Upper lobe of left lung (tissue), 6 donors: Measurements from ENCODE around the gene CFAP300. TPM values are rescaled to one million over a fixed set of nuclear protein-coding genes. Genes with fewer than 3 reads are reported as not detected.

Experiments used
- ATAC-seq, 2 donors: fragments of 200-7000 bp; cut with Tn5 transposase; one replicate each; pipeline ENCODE4 v1.9.1; 2022; ENCODE audit warnings: mild to moderate bottlenecking in 2 of 2, moderate library complexity in 2 of 2; ENCODE audit not compliant: low FRiP score in 2 of 2
- DNase-seq, 2 donors: peaks; one replicate each; pipeline ENCODE4 v3.0.0-alpha.2; 2019 to 2020
- H3K27ac ChIP-seq, 4 donors: fragments of 200-600 bp; sonication (generic); one replicate each; pipeline ENCODE4 v1.5.1; 2016 to 2019
- H3K27me3 ChIP-seq, 4 donors: fragments of 200-600 bp; sonication (generic); one replicate each; pipeline ENCODE4 v1.5.1; 2017 to 2019
- H3K36me3 ChIP-seq, 4 donors: fragments of 200-600 bp; sonication (generic); one replicate each; pipeline ENCODE4 v1.5.1; 2016 to 2019
- H3K4me1 ChIP-seq, 4 donors: fragments of 200-600 bp; sonication (generic); one replicate each; pipeline ENCODE4 v1.5.1; 2018 to 2019
- H3K4me3 ChIP-seq, 4 donors: fragments of 200-600 bp; sonication (generic); one replicate each; pipeline ENCODE4 v1.5.1; 2017 to 2019; ENCODE audit warnings: mild to moderate bottlenecking in 2 of 4, moderate library complexity in 1 of 4
- H3K9me3 ChIP-seq, 4 donors: fragments of 200-600 bp; sonication (generic); one replicate each; pipeline ENCODE4 v1.5.1; 2018 to 2019
- CTCF ChIP-seq, 6 experiments: fragments of 450-650 bp in 4 of 6; fragments of 200-600 bp in 2 of 6; sonication (generic) in 2 of 6; IDR thresholded peaks; one replicate each; pipeline ENCODE4 v1.5.1; 2016 to 2019; ENCODE audit warnings: antibody characterized with exemption in 6 of 6
- EP300 ChIP-seq, 4 donors: sonication (generic); formaldehyde crosslinking; IDR thresholded peaks; one replicate each; pipeline ENCODE4 v1.5.1; 2017; ENCODE audit warnings: antibody characterized with exemption in 4 of 4, control low read depth in 2 of 4
- POLR2A ChIP-seq, 4 donors: fragments of 450-650 bp; IDR thresholded peaks; one replicate each; pipeline ENCODE4 v1.5.1; 2016 to 2017; ENCODE audit warnings: antibody characterized with exemption in 4 of 4, mild to moderate bottlenecking in 2 of 4
- POLR2AphosphoS5 ChIP-seq, 2 donors: sonication (generic); formaldehyde crosslinking; IDR thresholded peaks; one replicate each; pipeline ENCODE4 v1.5.1; 2017; ENCODE audit warnings: antibody characterized with exemption in 2 of 2
- WGBS, 2 donors: methylation state at CpG; one replicate each; pipeline ENCODE4 v1.1.5; 2017 to 2018; 5-methylcytosine and 5-hydroxymethylcytosine counted together
- total RNA-seq, 6 donors: library from RNA; depleted of rRNA in 4 of 6; stranded (reverse); fragments of >200 nt in 4 of 6; gene quantifications; one replicate each; pipeline versions ENCODE4 v1.1.0 to v1.2.1, GENCODE V29; 2016 to 2021
- donor health status: DM: no; HTN: no; CAD: no; lungs with moderate emphysema.
- donor health status: DM: no; HTN: yes; CAD: no; lungs with severe emphysema.

The CFAP300 gene
- total RNA-seq: 10 to 100 TPM in 1 of 6 donors, 1 to 10 TPM in 5; 1.2 to 15.9 (median 4.2) TPM

GRCh38 chr11:102047305-102047924, at the start of gene CFAP300:
Gene CFAP300 (plus strand): TSS chr11:102047437. CDS start chr11:102047471, 34 bp downstream.
- peak within 1 kb of the TSS in 3 of 4 donors; percentile 25 to 60 (median 56) for H3K27ac ChIP-seq
- H3K9me3 ChIP-seq: no peaks in the 10 kb centered on the region

GRCh38 chr11:102001657-102002338, 45.4 kb upstream of the CFAP300 start:
- H3K36me3 ChIP-seq: no peaks in the 10 kb centered on the region
- WGBS, 2 donors: 91 to 95% methylated on average over 3 of the region's 3 CpGs
- ATAC-seq (no peak), DNase-seq (no peak)
- H3K4me3 ChIP-seq: no peak overlapping the region
- H3K4me1 ChIP-seq: no peaks in the 10 kb centered on the region
- TF ChIP-seq EP300 (IDR thresholded peaks at IDR 0.05): no peak
- no peak for TF ChIP-seq POLR2A (IDR thresholded peaks at IDR 0.05)
- no peak for TF ChIP-seq POLR2AphosphoS5 (IDR thresholded peaks at IDR 0.05)
- no peak for TF ChIP-seq CTCF (IDR thresholded peaks at IDR 0.05)
- H3K27ac ChIP-seq: no peak overlapping the region
- H3K27me3 ChIP-seq: no peaks in the 10 kb centered on the region
- H3K9me3 ChIP-seq: no peaks in the 10 kb centered on the region

More at GRCh38 chr11:102047305-102047924, at the start of gene CFAP300:
- ATAC-seq (peak; percentile 89 to 94), DNase-seq (peak; percentile 89 to 94)
- WGBS, 2 donors: 4 to 13% methylated on average over 10 to 45 of the region's 45 CpGs
- H3K27me3 ChIP-seq: no peaks in the 10 kb centered on the region
- H3K4me3 ChIP-seq: peak within 1 kb of the TSS; percentile 5 to 58 (median 54)
- no peak for TF ChIP-seq EP300 (IDR thresholded peaks at IDR 0.05)
- TF ChIP-seq CTCF (IDR thresholded peaks at IDR 0.05): no peak
- peak in 1 of 2 donors; percentile 29 for TF ChIP-seq POLR2AphosphoS5 (IDR thresholded peaks at IDR 0.05)
- peak in 2 of 4 donors; percentile 20 to 49 for TF ChIP-seq POLR2A (IDR thresholded peaks at IDR 0.05)
- peaks cover 0 to 12% (median 6%) of the 10 kb centered on the region in 4 donors for H3K4me1 ChIP-seq
- no peaks in the 10 kb centered on the region for H3K36me3 ChIP-seq

GRCh38 chr11:102004220-102004619, 43.0 kb upstream of the CFAP300 start:
- Histone ChIP-seq H3K4me3 (no peak overlapping the region), H3K36me3 (no peaks in the 10 kb centered on the region), H3K9me3 (no peaks in the 10 kb centered on the region), H3K27me3 (no peaks in the 10 kb centered on the region), H3K4me1 (peaks cover 0 to 10% (median 2%) of the 10 kb centered on the region in 4 donors), H3K27ac (no peak overlapping the region)
- DNase-seq (no peak), ATAC-seq (no peak)
- no peak for TF ChIP-seq CTCF (IDR thresholded peaks at IDR 0.05)
- no peak for TF ChIP-seq POLR2A (IDR thresholded peaks at IDR 0.05)
- no peak for TF ChIP-seq EP300 (IDR thresholded peaks at IDR 0.05)
- no peak for TF ChIP-seq POLR2AphosphoS5 (IDR thresholded peaks at IDR 0.05)

GRCh38 chr11:102005306-102005705, 41.9 kb upstream of the CFAP300 start:
- ATAC-seq (no peak), DNase-seq (no peak)
- no peaks in the 10 kb centered on the region for H3K36me3 ChIP-seq
- 86 to 91% methylated on average over 4 of the region's 4 CpGs for WGBS, 2 donors
- H3K27me3 ChIP-seq: no peaks in the 10 kb centered on the region
- H3K4me3 ChIP-seq: no peak overlapping the region
- H3K4me1 ChIP-seq: peaks cover 0 to 10% (median 2%) of the 10 kb centered on the region in 4 donors
- no peaks in the 10 kb centered on the region for H3K9me3 ChIP-seq
- TF ChIP-seq POLR2A (IDR thresholded peaks at IDR 0.05): no peak
- TF ChIP-seq EP300 (IDR thresholded peaks at IDR 0.05): no peak
- TF ChIP-seq POLR2AphosphoS5 (IDR thresholded peaks at IDR 0.05): no peak
- TF ChIP-seq CTCF (IDR thresholded peaks at IDR 0.05): no peak
- H3K27ac ChIP-seq: no peak overlapping the region
